GM20000 (cell line): Measurements from ENCODE around the gene THOC3.
"Not testable (repeated sequence)": the region's sequence is repeated elsewhere in the genome, so short reads cannot be mapped to it uniquely, and the experiment has no call there.

Experiments
- DNase-seq: peaks from one replicate; pipeline ENCODE4 v3.0.0; 2012; ENCODE audit warnings: low spot score

THOC3 gene, protein sequence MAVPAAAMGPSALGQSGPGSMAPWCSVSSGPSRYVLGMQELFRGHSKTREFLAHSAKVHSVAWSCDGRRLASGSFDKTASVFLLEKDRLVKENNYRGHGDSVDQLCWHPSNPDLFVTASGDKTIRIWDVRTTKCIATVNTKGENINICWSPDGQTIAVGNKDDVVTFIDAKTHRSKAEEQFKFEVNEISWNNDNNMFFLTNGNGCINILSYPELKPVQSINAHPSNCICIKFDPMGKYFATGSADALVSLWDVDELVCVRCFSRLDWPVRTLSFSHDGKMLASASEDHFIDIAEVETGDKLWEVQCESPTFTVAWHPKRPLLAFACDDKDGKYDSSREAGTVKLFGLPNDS

DNA sequence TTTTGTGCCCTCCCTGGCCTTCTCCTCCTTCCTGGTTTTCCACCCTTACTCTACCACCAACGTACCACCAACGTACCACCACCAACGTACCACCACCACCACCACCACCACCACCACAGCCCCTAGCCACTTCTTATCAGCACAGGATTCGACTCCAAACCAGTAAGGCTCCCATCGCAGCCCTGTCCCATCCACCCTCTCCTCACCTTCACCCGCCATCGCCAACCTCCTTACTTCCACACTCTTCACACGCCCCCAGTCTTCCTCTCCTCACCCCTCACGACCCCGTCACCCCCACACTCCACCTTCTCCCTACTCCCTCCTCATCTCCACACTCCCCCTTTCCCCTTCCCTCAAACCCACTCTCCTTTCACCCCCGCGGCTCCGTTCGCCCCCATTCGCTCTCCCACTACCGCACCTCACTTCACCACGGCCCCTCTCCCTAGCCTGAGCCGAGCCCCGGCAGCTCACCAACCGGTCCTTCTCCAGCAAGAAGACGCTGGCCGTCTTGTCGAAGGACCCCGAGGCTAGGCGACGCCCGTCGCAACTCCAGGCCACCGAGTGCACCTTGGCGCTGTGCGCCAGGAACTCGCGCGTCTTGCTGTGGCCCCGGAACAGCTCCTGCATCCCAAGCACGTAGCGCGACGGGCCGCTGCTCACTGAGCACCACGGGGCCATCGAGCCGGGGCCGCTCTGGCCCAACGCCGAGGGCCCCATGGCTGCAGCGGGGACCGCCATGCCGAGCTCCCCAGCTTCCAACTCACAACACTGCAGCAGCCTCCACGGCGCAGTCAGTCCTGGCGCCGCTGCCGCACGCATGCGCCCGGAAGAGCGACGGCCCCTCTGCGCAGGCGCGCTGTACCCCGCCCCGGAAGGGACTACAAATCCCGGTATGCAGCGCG, at the start of gene THOC3:
TSS of gene THOC3 (minus strand) at position 845 of the 902 bp plus-strand sequence. CDS start at position 738, 107 bp downstream.
- DNase-seq, result not testable (repeated sequence)

DNA sequence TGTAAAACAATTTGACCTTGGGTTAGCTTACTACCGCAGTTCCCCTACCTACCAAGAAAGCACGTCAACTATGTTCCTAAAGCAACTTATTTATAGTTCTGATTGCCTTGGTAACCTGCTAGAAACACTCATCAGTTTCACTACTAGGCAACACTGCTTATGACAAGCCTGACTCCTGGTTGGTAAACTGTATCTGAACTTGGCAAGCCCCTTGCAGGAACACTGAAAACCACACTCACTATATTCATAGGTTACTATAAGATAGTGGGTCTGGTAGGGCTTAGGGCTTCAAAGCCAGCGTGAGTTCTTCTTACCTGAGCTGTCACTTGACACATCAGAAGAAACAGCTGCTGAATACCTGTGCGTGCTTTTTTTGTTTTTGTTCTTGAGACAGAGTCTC, 49.2 kb upstream of the THOC3 start:
- DNase-seq, result not testable (repeated sequence)

DNA sequence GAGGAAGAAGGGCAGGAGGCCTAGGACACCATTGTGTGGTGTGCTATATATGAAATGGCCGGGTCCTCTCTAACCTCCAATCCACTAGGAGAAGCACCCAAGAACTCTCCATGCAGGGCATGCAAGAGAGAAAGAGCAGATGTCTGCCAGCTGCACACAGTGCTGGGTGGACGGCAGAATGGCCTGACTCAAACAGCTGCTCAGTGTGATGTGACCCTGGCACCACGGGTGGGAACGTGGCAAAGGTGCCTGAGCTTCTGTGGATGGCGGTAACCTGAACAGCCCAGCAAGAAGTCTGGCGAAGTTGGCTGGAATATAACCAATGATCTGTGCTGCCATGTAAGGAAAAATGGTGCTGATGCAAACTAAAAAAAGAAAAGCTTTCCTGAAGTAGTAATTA, 46.2 kb upstream of the THOC3 start:
- DNase-seq, result not testable (repeated sequence)

DNA sequence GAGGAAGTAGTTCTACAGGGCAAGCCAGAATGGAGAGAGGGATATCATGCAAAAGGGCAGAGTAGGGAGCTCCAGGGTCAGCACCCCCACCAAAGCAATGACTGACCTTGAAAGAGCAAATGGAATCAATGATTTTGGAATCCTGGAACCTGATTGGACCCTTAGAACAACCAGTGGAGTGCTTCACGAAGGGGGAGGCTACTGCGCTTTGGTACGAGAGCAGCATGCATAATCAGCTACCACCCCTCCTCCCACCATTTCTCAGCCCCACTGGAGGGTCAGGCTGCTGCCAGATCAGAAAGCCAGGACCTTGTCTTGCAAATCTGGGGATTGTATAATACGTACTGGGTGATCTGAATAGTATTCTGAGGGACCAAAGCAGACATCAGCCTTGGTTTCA, 43.0 kb upstream of the THOC3 start:
- not testable (repeated sequence) for DNase-seq

DNA sequence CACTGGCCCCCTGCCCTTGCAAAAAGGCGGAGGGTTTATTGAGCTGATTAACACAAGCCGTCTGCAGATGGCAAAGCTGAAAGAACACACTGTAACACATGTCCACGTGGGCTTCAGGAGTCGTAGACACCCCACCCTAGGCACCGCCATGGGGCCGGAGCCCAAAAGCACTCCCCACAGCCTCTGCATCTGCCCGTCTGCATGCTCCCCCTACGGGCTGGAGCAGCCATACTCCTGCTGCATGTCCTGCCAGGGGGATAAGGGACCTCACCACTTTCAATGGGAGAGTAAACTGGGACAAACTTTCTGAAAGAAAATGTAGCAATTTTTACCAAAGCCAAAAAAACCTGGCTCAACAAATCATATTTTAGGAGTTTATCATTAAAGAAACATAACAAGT, 42.1 kb upstream of the THOC3 start:
- not testable (repeated sequence) for DNase-seq

DNA sequence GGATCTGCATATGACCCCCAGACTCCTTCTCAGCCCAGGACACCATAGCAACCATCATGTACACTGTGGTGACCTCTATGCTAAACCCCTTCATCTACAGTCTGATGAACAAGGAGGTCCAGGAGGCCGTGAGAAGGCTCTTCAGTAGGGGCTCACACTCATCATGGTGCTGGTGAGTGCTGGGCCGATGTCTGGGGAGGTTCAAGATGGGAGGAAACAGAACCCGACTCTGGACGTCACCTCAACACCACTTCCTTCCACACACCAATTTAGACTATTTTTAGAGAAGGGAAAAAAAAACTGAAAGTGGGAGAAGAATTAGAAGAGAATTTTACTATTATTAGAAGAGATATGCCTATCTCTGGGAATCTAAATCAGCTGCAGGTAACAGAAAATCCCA, 39.1 kb upstream of the THOC3 start:
- DNase-seq, result not testable (repeated sequence)

DNA sequence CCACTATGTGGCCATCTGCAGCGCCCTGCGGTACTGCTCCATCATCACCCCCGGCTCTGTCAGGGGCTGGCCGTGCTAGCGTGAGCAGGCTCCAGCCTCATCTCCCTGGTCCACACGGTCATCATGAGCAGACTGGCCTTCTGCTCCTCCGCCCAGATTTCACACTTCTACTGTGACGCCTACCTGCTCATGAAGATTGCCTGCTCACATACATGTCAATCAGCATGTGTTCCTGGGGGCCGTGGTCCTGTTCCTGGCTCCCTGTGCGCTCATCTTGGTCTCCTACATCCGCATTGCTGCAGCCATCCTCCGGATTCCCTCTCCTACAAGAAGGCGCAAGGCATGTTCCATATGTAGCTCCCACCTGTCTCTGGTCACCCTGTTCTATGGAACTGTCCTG, 38.7 kb upstream of the THOC3 start:
- DNase-seq, result not testable (repeated sequence)

DNA sequence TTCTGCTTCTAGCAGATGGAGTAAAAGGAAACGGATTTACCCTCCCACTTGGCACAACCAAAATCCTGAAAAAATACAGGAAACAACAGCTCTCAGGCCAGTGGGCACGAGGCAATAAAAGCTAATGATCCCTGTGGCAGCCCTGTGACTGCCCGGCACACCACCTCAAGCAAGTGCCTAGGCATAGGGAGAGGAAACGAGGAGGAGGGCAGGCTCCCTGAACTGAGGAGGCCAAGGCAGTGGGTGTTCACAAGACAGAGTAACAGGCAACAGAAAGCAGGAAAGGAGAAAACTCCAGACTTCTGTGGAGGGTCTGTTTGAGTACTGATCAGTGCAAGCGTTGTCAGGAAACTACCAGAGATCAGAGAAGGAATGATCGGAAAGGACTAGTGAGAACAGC, 29.9 kb upstream of the THOC3 start:
- not testable (repeated sequence) for DNase-seq

DNA sequence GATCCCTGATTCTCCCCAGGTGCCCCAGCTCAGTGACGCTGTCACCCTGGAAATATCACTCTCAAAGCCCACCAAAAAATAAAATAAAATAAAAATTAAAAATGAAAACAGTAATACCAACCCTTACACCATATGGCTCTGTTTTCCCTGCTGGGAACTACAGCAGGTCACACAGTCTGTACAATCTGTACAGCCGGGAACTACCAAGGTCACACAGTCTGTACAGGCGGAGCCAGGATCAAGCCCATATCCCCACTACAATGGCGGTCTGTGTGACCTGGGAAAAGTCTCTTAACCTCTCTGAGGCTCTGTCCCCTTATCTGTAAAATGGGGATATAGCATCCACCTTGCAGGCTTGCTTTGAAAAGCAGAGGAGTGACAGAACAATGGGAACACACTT, 29.4 kb upstream of the THOC3 start:
- not testable (repeated sequence) for DNase-seq

DNA sequence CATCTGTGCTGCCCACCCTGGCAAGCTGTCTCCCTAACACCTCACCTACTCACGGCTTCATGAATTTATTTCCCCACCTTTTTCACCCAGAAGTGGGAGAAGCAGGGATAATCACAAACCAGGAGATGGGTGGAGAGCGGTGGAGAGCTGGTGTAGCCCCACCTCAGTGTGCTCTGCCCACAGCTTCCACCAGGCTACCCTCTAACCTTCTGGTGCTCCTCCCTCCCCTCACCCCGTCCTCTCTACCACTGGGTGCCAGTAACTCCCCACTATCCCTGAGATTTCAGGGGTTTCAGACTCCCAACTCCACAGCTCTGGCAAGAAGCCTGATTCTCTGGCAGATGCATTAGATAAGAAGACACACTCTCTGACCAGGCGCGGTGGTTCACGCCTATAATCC, 28.7 kb upstream of the THOC3 start:
- DNase-seq, result not testable (repeated sequence)

DNA sequence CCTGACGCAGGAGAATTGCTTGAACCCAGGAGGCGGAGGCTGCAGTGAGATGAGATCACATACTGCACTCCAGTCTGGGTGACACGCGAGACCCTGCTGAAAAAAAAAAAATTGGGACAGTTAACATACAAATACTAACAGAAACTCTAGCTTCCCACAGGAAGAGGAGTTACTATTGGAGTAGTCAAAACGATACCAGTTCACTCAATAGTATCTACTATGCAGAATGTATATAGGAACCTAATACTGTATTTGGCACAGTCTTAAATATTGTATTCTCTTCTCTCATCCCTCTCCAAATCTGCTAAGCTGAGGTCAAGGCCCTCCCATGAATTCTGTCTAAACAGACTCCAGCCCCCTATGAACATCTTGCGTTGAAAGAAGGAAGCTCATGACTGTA, 27.4 kb upstream of the THOC3 start:
- DNase-seq, result not testable (repeated sequence)

DNA sequence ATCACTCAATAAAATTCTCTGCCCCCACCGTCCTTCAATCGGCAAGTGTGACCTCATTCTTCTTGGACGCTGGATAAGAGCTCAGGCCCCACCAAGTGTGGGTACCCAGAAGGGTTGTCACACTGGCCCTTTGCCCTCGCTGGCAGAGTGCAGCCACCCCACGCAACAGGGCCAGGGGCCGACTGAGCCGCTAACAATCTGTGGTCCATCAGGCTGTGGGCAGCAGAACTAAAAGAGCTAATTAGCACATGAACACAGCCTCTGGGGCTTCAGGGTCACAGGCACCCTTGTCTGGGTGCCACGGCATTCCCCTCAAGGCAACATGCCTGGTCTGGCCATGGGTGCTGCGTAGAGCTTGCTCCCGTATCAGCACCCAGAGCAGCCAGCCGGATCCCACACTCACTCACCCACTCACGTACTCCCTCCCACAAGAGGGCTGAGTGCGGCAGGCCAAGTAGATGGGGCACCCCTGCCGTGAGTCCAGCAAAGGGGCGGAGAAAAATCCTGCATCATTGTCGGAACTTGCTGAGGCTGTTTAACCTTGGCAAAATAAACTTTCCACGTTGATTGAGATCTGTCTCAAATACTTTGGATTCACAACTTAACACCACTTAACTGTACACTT, 11.4 kb upstream of the THOC3 start:
- not testable (repeated sequence) for DNase-seq

DNA sequence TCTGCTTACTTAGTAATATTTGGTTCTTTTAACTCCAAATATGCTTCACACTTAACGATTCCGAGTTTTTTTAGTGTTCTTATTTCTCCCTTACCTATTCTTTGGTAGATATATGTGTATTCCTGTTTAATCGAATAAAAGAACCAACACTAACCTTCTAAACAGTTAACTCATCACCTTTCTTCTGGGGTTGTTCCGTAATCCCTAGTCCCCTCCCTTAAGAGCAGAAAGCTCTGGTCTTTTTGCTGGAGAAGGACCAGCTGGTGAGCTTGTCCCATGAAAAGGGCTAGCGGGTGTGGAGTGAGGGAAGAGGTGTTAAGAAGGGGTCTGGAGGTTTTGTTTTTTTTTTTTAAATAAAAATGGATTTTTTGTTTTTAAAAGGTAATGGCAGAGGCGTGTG, 266 bp upstream of the THOC3 start:
- not testable (repeated sequence) for DNase-seq

DNA sequence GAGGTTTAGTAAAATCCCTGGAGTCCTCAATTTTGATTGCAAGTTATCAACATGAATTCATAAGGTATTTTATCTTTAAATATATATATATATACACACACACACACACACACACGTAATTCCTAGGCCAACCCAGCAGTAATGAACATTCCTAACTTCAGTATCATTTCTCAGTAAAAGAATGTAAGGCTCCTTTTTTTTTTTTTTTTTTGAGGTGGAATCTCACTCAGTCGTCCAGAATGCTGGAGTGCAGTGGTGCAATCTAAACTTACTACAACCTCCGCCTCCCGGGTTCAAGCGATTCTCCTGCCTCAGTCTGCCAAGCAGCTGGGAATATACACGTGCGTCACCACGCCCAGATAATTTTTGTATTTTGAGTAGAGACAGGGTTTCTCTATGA, 5.8 kb downstream of the THOC3 start:
- DNase-seq, result not testable (repeated sequence)

DNA sequence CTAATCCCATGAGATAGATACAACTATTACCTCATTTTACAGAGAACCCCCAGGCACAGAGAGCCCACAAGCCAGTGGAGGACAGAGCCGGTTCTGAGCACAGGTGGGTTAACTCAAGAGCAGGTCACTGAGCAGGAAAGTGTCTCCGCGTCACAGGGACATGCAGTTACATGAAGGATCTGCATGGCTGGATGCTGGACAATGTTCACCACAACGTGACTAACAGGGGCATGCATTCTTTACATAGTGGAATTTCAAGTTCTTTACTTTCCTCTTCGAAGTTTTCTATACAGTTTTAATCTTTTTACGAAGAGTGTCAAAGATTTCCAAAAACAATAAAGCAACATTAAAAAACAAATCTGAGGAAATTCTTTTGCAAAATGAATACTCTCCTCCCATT, 7.9 kb downstream of the THOC3 start:
- not testable (repeated sequence) for DNase-seq

DNA sequence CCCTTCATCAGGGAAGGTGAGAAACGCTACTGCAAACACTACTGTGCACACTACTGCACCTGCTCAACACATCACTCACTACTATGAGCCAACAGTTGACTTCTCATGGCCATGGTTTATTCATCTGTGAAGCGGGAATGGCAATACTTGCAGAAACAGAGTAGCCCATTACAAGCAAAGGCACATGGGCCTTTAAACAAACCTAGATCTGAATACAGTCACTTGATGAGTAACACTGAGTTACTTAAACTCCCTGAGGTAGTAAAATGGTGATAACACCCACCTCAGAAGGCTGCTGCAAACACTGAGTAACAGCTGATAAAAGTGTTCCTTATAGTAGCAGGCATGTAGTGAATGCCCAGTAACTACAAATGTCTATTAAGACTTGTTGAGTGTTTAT, 9.6 kb downstream of the THOC3 start:
- DNase-seq, result not testable (repeated sequence)

DNA sequence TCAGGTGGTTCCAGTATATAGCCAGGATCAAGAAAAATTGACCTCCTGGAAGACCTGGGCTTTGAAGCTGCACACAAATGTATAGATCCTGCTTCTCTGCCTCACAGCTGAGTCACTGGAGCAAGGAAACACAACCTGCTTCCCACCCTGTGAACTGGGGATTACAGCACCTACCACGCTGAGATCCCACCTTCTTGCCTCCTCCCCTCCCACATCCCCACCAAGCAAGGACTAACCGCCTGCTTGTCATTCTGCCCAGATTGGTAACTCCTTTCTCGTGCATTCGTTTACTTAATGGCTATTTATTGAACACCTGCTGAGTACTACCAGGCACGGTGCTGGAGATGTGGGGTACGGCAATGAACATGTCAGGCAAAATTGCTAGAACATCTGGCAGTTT, 14.0 kb downstream of the THOC3 start:
- DNase-seq, result not testable (repeated sequence)

DNA sequence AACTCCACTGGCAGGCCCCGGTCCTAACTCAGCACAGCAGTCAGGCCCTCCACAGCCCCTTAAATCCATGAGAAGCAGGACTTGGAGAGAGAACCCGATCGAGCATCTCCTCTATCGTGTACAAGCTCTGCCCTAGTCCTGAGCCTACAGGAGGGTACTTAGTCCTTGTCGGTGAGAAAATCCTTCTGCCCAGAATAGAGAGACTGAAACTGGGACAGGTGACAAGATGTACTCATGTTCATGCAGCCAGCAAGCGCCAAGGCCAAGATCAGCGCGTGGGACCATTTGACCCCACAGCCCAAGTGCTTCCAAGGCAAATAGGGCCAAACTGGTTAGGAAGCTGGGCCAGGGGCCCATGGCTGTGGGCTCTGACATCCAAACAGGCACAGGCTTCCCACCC, 15.3 kb downstream of the THOC3 start:
- not testable (repeated sequence) for DNase-seq

DNA sequence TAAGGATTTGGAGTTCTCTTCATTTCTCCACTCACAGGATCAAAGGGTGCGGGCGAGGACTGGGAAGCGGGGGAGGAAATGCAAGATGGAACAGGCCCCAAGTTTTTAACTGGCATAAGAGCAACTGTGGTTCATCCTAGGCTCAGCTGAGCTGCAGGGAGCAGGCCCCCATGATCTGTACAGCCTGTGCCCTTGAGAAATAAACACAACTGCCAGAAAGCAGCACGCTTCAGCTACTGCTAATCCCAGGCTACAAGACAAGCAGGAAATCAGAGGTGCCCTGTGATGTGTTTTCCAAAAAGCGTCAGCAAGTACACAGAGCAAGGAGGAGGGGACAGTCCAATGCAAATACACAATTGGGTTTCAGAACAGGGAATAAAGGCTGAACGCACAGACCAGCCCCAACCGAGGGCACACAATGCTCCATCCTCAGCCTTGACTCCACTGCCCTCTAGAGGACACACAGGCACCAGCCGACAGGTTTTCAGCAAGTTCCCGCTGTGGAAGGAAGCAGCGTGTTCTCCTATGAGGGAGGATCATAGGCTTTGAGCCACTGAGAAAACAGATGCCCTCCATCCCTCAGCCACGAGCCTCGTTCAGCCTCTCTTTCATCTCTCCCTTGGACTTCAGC, 16.7 kb downstream of the THOC3 start:
- not testable (repeated sequence) for DNase-seq

DNA sequence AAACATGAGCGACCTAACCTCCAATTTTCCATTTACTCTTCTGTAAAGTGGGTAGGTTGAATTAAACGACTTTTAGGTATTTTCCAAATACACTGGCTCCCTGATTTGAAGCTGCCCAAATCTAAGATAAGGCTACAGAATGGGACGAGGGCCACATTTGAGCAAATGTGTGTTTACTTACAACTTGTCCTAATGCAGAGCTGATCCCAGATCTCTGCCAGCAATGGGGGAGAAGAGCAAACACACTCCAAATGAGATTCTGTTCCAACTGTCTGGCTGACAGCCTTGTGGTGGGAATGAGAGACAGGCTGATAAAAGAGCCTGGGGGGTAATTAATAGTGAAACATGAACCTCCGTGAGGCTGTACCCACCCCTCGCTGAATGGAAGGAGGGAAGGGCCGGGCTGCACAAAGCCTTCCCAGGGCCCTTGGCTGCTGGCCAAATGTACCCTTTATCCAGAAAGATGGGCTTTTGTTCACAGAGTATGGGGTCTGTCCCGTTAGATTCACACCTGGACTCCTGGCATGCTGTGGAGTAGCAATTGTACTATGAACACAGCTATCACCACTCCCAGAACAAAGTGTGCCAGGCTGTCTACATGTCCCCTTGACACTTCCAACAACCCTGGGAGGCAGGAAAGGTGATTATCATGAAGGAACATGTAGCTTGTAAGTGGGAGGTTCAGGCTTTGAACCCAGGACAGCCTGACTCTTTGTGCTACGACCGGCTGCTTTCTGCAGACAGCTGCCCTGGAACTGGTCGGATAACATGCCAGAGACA, 19.6 kb downstream of the THOC3 start:
- DNase-seq, result not testable (repeated sequence)

DNA sequence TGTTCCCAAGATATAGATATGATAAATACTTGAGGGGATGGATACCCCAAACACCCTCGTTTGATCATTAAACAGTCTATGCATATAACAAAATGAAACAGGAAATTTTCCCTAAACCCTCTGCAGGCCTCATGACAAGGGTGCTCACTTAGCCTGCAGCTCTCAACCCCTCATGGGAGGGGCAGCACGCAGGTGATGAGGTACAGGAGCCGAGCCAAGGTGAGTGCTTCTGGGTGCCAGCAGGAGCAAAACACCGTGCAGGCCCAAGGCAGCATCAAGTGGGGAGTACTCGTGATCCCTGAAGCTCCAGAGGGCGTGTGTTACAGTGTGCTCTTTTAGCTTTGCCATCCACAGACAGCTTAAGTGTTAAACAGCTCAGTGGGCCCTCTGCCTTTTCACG, 24.9 kb downstream of the THOC3 start:
- not testable (repeated sequence) for DNase-seq
